Heart right ventricle (tissue), 16 donors: ENCODE measurements around the gene OR52W1. TPM values are rescaled to one million over a fixed set of nuclear protein-coding genes. Genes with fewer than 3 reads are reported as not detected.
A peak's percentile ranks its signal among the peaks of the same experiment; 100 is the strongest.

Experiments
- ATAC-seq, 8 donors: fragments of 200-7000 bp; cut with Tn5 transposase; one replicate each; pipeline ENCODE4 v1.9.1; 2020; ENCODE audit warnings: mild to moderate bottlenecking in 8 of 8, moderate library complexity in 8 of 8, moderate number of reproducible peaks in 1 of 8
- DNase-seq, 2 donors: peaks; one replicate each; pipeline ENCODE4 v3.0.0-alpha.2; 2020
- H3K27ac ChIP-seq, 10 donors: fragments of 200-600 bp; sonication (generic) in 2 of 10; one replicate each; pipeline versions ENCODE4 v1.5.0 to v1.8.0; 2020 to 2022; ENCODE audit warnings: mild to moderate bottlenecking in 3 of 10
- H3K27me3 ChIP-seq, 7 donors: fragments of 200-600 bp; one replicate each; pipeline ENCODE4 v1.8.0; 2021 to 2022; ENCODE audit warnings: mild to moderate bottlenecking in 2 of 7
- H3K36me3 ChIP-seq, 9 donors: fragments of 200-600 bp; sonication (generic) in 1 of 9; one replicate each; pipeline versions ENCODE4 v1.5.0 to v1.8.0; 2020 to 2022; ENCODE audit warnings: mild to moderate bottlenecking in 2 of 9
- H3K4me1 ChIP-seq, 9 donors: fragments of 200-600 bp; sonication (generic) in 1 of 9; one replicate each; pipeline versions ENCODE4 v1.5.0 to v1.8.0; 2020 to 2022; ENCODE audit warnings: mild to moderate bottlenecking in 4 of 9
- H3K4me3 ChIP-seq, 10 donors: fragments of 200-600 bp; sonication (generic) in 2 of 10; one replicate each; pipeline versions ENCODE4 v1.5.0 to v1.8.0; 2020 to 2022; ENCODE audit warnings: mild to moderate bottlenecking in 7 of 10, moderate library complexity in 2 of 10
- H3K9me3 ChIP-seq, 11 donors: fragments of 200-600 bp in 10 of 11; sonication (generic) in 2 of 11; one replicate each; pipeline versions ENCODE4 v1.5.0 to v1.8.0; 2013 to 2022; ENCODE audit warnings: mild to moderate bottlenecking in 2 of 11, control low read depth in 1 of 11, moderate library complexity in 1 of 11
- WGBS, 2 donors: extraction: QIAGEN DNeasy Blood & Tissue Kit; methylation state at CpG; one replicate each; pipeline ENCODE4 v1.1.7; 2013; ENCODE audit warnings: inconsistent platforms in 1 of 2; 5-methylcytosine and 5-hydroxymethylcytosine counted together
- intact Hi-C, 10 donors: fragments of 100-400 bp; cut with DNase I; formaldehyde crosslinking; loops; one replicate each; pipeline versions ENCODE4 v1.11.1 to v1.14.2; 2022
- polyA plus RNA-seq, 2 donors: library from polyadenylated mRNA; stranded (reverse); fragments of 200-250 nt; gene quantifications; one replicate each; pipeline ENCODE4 v1.2.3, GENCODE V29; 2013
- total RNA-seq, 10 donors: library from RNA; stranded (reverse); fragmentation: NEBNext Ultra II Directional in 3 of 10; extraction: Animal tissue kit (Norgen Biotek cat#: 25700) in 3 of 10; gene quantifications; one replicate each; pipeline versions ENCODE4 v1.2.1 to v1.2.4, GENCODE V29; 2021 to 2023
- TF ChIP-seq, protein P1 (sequence below), 9 donors: fragments of 200-600 bp; sonication (generic) in 2 of 9; IDR thresholded peaks; one replicate each; pipeline versions ENCODE4 v1.5.0 to v1.8.0; 2021 to 2022; ENCODE audit warnings: antibody characterized with exemption in 9 of 9, mild to moderate bottlenecking in 5 of 9, moderate library complexity in 1 of 9
- donor health status: Arrhythmogenic right ventricular cardiomyopathy.
- donor health status: ischemic (EF 13 %, LVEDD 7.1; RV severe dilation, severe dysfunction).
- donor health status: healthy with polysubstance abuse.
- donor health status: DM: no; HTN: yes; CAD: no.
- donor health status: DM: no; HTN: no; CAD: no.
- donor health status: ischemic (EF 25% LVEDD 6.9; RV normal size, moderate dysfunction).
- donor health status: ischemic (EF 25% LVEDD 5.7; RV mildly dilated, moderate dysfunction).
- donor health status: healthy.
- donor health status: DM: yes; HTN: yes; CAD: no.
- donor health status: Ischemic cardiomyopathy.
- donor health status: ischemic (EF 35%, LVEDD 5.7; RV mildly dilated, moderate dysfunction).
- donor health status: nonischemic (EF 11% LVEDD 7.7; RV severe dilation, severe dysfunction).
- donor health status: DM: yes; HTN: yes; CAD: no.
- donor health status: PGD.
- donor health status: ischemic (EF 29% LVEDD 5.4; RV normal size, mild dysfunction).
- donor health status: nonischemic (EF 23%, LVEDD 6.1; RV moderate dilation, normal function).

The OR52W1 gene
- total and polyA plus RNA-seq, 12 donors, result not detected

DNA sequence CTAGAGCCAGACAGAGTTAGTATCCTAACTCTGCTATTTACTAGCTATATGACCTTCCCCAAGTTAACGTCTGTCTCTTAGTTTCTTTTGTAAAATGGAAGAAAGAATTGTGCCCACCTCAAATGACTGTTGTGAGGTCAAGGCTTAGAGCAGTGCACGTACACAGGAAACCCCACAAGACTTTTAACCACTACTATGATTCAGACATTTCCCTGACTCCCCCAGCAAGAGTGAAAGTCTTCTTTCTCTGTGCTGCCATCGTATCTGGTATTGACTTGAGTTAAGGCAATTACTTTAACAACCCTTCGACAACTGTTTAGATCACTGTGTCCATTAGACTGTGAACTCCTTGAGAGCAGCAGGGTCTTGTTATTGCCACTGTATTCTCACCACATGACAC is 2.6 kb upstream of the OR52W1 start:
- 53 to 61% methylated on average over 4 of the region's 4 CpGs for WGBS, 2 donors
- H3K27me3 ChIP-seq, result no peaks in the 10 kb centered on the region
- H3K9me3 ChIP-seq, result no peaks in the 10 kb centered on the region
- ATAC-seq, result no peak
- peaks cover 0 to 21% (median 0%) of the 10 kb centered on the region in 9 donors for H3K4me1 ChIP-seq
- TF ChIP-seq, protein P1, sequence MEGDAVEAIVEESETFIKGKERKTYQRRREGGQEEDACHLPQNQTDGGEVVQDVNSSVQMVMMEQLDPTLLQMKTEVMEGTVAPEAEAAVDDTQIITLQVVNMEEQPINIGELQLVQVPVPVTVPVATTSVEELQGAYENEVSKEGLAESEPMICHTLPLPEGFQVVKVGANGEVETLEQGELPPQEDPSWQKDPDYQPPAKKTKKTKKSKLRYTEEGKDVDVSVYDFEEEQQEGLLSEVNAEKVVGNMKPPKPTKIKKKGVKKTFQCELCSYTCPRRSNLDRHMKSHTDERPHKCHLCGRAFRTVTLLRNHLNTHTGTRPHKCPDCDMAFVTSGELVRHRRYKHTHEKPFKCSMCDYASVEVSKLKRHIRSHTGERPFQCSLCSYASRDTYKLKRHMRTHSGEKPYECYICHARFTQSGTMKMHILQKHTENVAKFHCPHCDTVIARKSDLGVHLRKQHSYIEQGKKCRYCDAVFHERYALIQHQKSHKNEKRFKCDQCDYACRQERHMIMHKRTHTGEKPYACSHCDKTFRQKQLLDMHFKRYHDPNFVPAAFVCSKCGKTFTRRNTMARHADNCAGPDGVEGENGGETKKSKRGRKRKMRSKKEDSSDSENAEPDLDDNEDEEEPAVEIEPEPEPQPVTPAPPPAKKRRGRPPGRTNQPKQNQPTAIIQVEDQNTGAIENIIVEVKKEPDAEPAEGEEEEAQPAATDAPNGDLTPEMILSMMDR (IDR thresholded peaks at IDR 0.05), result no peak
- intact Hi-C loops, result no loop called here
- H3K36me3 ChIP-seq, result no peaks in the 10 kb centered on the region
- no peak for DNase-seq
- H3K4me3 ChIP-seq, result no peak overlapping the region
- no peak overlapping the region for H3K27ac ChIP-seq

DNA sequence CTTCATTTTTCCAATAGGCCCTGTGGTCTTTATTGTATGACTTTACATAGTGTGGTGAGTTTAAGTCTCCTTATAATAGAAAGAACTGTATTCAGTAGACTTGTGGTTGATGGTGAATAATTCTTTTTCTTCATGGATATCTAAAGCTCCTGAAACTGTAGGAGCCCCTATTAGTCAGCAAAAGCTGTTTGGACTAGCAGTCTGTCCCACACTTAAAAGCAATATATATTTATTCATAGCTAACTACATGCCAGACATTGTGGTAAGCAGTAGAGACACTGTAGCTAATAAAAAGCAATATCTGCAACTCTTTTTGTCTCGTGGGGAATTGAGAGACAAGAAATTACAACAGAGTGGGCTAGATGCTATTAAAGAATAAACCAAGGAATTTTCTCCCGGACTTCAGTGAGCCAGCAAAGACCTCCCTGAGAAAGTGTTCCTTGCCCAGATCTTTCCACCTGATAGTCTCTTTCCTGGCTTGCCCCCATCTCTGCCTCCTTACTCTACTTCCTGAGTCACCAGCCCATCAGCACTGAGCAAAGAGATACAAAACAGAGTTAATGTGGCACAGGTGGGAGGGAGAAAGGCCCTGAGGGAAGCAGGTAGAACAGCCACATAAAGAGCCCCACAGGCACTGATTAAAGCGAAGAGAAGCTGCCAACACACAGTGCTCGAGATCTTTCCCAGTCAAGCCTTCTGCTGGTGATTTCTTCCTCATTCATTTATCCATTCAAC is 1.4 kb upstream of the OR52W1 start:
- peaks cover 0 to 31% (median 0%) of the 10 kb centered on the region in 9 donors for H3K4me1 ChIP-seq
- ATAC-seq, result no peak
- H3K4me3 ChIP-seq, result no peak overlapping the region
- no peak overlapping the region for H3K27ac ChIP-seq
- TF ChIP-seq, protein P1 (IDR thresholded peaks at IDR 0.05), result no peak
- intact Hi-C loops, result no loop called here
- H3K36me3 ChIP-seq, result no peaks in the 10 kb centered on the region
- 81 to 84% methylated on average over 4 of the region's 4 CpGs for WGBS, 2 donors
- no peaks in the 10 kb centered on the region for H3K9me3 ChIP-seq
- DNase-seq, result no peak
- H3K27me3 ChIP-seq, result no peaks in the 10 kb centered on the region

DNA sequence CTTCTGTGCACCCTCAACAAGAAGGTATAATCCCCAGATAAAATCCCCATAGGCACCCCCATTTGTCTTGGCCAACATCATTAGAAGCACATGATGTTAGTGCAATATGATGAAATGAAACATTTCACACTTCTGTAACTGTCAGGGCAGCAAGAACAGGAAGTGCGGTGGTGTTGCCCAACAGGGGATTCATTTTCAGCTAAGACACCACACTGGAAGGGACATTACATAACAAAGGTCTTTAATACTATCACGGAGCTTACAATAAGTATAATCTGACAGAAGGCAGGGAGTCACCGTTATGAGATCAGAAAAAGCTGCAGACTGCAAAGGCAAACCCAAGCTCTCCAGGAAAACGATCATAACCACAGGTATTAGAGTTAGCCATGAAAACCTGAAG is 2.0 kb downstream of the OR52W1 start:
- intact Hi-C loops, result no loop called here
- WGBS, 2 donors, result 75 to 79% methylated on average over 4 of the region's 4 CpGs
- Histone ChIP-seq H3K36me3 (peaks cover 0 to 20% (median 0%) of the 10 kb centered on the region in 9 donors), H3K27me3 (no peaks in the 10 kb centered on the region), H3K9me3 (no peaks in the 10 kb centered on the region), H3K4me3 (no peak overlapping the region), H3K4me1 (peaks cover 0 to 39% (median 0%) of the 10 kb centered on the region in 9 donors), H3K27ac (peak overlapping the region in 1 of 10 donors; percentile 68)
- DNase-seq (peak; percentile 19 to 26), ATAC-seq (peak in 4 of 8 donors; percentile 50 to 61 (median 54))
- TF ChIP-seq, protein P1 (IDR thresholded peaks at IDR 0.05), result no peak

DNA sequence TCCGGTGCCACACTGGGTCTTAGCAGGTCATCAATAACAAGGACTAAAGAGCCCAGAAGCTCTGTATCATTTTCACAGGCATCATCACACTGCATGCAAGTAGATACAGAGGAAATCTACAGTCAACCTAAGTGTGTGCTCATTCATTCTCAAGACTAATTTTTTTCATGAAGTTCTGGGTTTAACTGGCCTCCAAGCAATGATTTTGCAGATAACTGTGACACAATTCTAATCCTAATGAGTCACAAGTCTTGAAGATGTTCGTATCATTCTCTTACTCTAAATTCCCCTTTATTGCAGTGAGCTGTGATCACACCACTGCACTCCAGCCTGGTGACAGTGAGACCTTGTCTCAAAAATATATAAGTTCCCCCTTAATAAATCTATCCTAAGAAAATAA is 2.5 kb downstream of the OR52W1 start:
- 88 to 93% methylated on average over 2 of the region's 2 CpGs for WGBS, 2 donors
- ATAC-seq (no peak), DNase-seq (no peak)
- H3K4me1 ChIP-seq, result peaks cover 0 to 39% (median 0%) of the 10 kb centered on the region in 9 donors
- intact Hi-C loops, result no loop called here
- H3K27ac ChIP-seq, result peak overlapping the region in 1 of 10 donors; percentile 68
- no peaks in the 10 kb centered on the region for H3K9me3 ChIP-seq
- TF ChIP-seq, protein P1 (IDR thresholded peaks at IDR 0.05), result no peak
- H3K4me3 ChIP-seq, result no peak overlapping the region
- peaks cover 0 to 25% (median 0%) of the 10 kb centered on the region in 9 donors for H3K36me3 ChIP-seq
- no peaks in the 10 kb centered on the region for H3K27me3 ChIP-seq
